HEK293T (cell line): ENCODE results near the gene DDX28.

Experiments
- BHLHE40 ChIP-seq: fragments of 450-650 bp; IDR thresholded peaks from 2 replicates; pipeline ENCODE4 v1.6.1; 2016; ENCODE audit warnings: mild to moderate bottlenecking, moderate library complexity, borderline replicate concordance
- FOXK2 ChIP-seq: fragments of 450-650 bp; IDR thresholded peaks from 2 replicates; pipeline ENCODE4 v1.6.1; 2016; ENCODE audit warnings: mild to moderate bottlenecking
- HDGF ChIP-seq: fragments of 450-650 bp; IDR thresholded peaks from 2 replicates; pipeline ENCODE4 v1.6.1; 2017; ENCODE audit warnings: antibody characterized with exemption, borderline replicate concordance
- PKNOX1 ChIP-seq: fragments of 450-650 bp; IDR thresholded peaks from 2 replicates; pipeline ENCODE4 v1.6.1; 2016
- TARDBP ChIP-seq: fragments of 450-650 bp; IDR thresholded peaks from 2 replicates; pipeline ENCODE4 v1.6.1; 2016

GRCh38 chr16:68070806-68071517 is 47.9 kb upstream of the DDX28 start:
- TF ChIP-seq PKNOX1 (no peak), FOXK2 (no peak), TARDBP (no peak), BHLHE40 (no peak), HDGF (no peak)
